Breast epithelium (tissue), 4 donors: Measurements from ENCODE around the gene CARS2. TPM values are rescaled to one million over a fixed set of nuclear protein-coding genes. Genes with fewer than 3 reads are reported as not detected.
"Not testable (repeated sequence)": the region's sequence is repeated elsewhere in the genome, so short reads cannot be mapped to it uniquely, and the experiment has no call there.

ENCODE experiments used
- DNase-seq, 2 donors: peaks; one replicate each; pipeline ENCODE4 v3.0.0-alpha.2; 2019; ENCODE audit warnings: low spot score in 2 of 2
- H3K27ac ChIP-seq, 2 donors: fragments of 200-600 bp; sonication (generic) in 1 of 2; one replicate each; pipeline ENCODE4 v1.5.1; 2016 to 2019; ENCODE audit warnings: mild to moderate bottlenecking in 1 of 2
- H3K27me3 ChIP-seq, 2 donors: fragments of 200-600 bp; sonication (generic) in 1 of 2; one replicate each; pipeline versions ENCODE4 v1.5.1 to v1.6.0; 2017 to 2019; ENCODE audit warnings: control low read depth in 1 of 2, mild to moderate bottlenecking in 1 of 2
- H3K36me3 ChIP-seq: fragments of 200-600 bp; one replicate; pipeline ENCODE4 v1.5.1; 2019
- H3K4me1 ChIP-seq, 2 donors: fragments of 200-600 bp; sonication (generic); one replicate each; pipeline ENCODE4 v1.5.1; 2016 to 2019; ENCODE audit warnings: control low read depth in 1 of 2
- H3K4me3 ChIP-seq, 3 donors: fragments of 200-600 bp; sonication (generic); 1 replicate in 2 of 3; 2 replicates in 1 of 3; pipeline ENCODE4 v1.5.1; 2016 to 2019; ENCODE audit warnings: mild to moderate bottlenecking in 3 of 3, moderate library complexity in 2 of 3
- H3K9me3 ChIP-seq, 2 donors: fragments of 200-600 bp; sonication (generic) in 1 of 2; one replicate each; pipeline ENCODE4 v1.5.1; 2016 to 2019; ENCODE audit warnings: control low read depth in 1 of 2
- CTCF ChIP-seq, 3 donors: fragments of 450-650 bp; IDR thresholded peaks; one replicate each; pipeline ENCODE4 v1.5.1; 2016 to 2017; ENCODE audit warnings: antibody characterized with exemption in 3 of 3, mild to moderate bottlenecking in 3 of 3, moderate library complexity in 3 of 3
- POLR2A ChIP-seq: fragments of 450-650 bp; IDR thresholded peaks from one replicate; pipeline ENCODE4 v1.6.1; 2016; ENCODE audit warnings: antibody characterized with exemption, mild to moderate bottlenecking, moderate library complexity
- POLR2AphosphoS5 ChIP-seq, 3 donors: sonication (generic); formaldehyde crosslinking; IDR thresholded peaks; one replicate each; pipeline ENCODE4 v1.6.1; 2017; ENCODE audit warnings: antibody characterized with exemption in 3 of 3
- intact Hi-C: fragments of 100-400 bp; cut with DNase I; formaldehyde crosslinking; loops from one replicate; pipeline ENCODE4 v1.15.1; 2023; ENCODE audit warnings: low total_unique reads
- total RNA-seq, 3 donors: library from RNA; depleted of rRNA; stranded (reverse); fragments of >200 nt; gene quantifications; one replicate each; pipeline ENCODE4 v1.1.0, GENCODE V29; 2016

Gene CARS2
- total RNA-seq, 3 donors from 2014 or later, result 59.8 to 79.8 (median 61.6) TPM

GRCh38 chr13:110676595-110677587, 29.0 kb downstream of the CARS2 start:
- Histone ChIP-seq H3K27ac (no peak overlapping the region), H3K9me3 (no peaks in the 10 kb centered on the region), H3K36me3 (no peaks in the 10 kb centered on the region), H3K4me1 (no peaks in the 10 kb centered on the region), H3K27me3 (no peaks in the 10 kb centered on the region), H3K4me3 (no peak overlapping the region)
- no peak for DNase-seq
- no peak for TF ChIP-seq POLR2A
- no peak for TF ChIP-seq POLR2AphosphoS5 (IDR thresholded peaks at IDR 0.05)
- no peak for TF ChIP-seq CTCF (IDR thresholded peaks at IDR 0.05)
- intact Hi-C loops, result no loop called here

- H3K27me3 ChIP-seq, H3K36me3 ChIP-seq, H3K4me1 ChIP-seq, H3K27ac ChIP-seq, DNase-seq, H3K9me3 ChIP-seq, H3K4me3 ChIP-seq, intact Hi-C loops: not testable (repeated sequence)
Observed at GRCh38 chr13:110669814-110670213, 36.1 kb downstream of the CARS2 start.

- Histone ChIP-seq H3K4me3 (no peak overlapping the region), H3K4me1 (no peaks in the 10 kb centered on the region), H3K9me3 (no peaks in the 10 kb centered on the region), H3K36me3 (no peaks in the 10 kb centered on the region), H3K27ac (no peak overlapping the region), H3K27me3 (no peaks in the 10 kb centered on the region)
- no peak for DNase-seq
- no peak for TF ChIP-seq CTCF (IDR thresholded peaks at IDR 0.05)
- no peak for TF ChIP-seq POLR2AphosphoS5 (IDR thresholded peaks at IDR 0.05)
- TF ChIP-seq POLR2A, result no peak
- intact Hi-C loops, result no loop called here
Observed at GRCh38 chr13:110669036-110669435, 36.9 kb downstream of the CARS2 start.

GRCh38 chr13:110666255-110666533, 39.7 kb downstream of the CARS2 start:
- TF ChIP-seq CTCF (IDR thresholded peaks at IDR 0.05), result no peak
- H3K4me1 ChIP-seq, result no peaks in the 10 kb centered on the region
- DNase-seq, result no peak
- no peaks in the 10 kb centered on the region for H3K27me3 ChIP-seq
- intact Hi-C loops, result no loop called here
- no peaks in the 10 kb centered on the region for H3K9me3 ChIP-seq
- no peak overlapping the region for H3K4me3 ChIP-seq
- H3K27ac ChIP-seq, result no peak overlapping the region
- no peaks in the 10 kb centered on the region for H3K36me3 ChIP-seq

- no peaks in the 10 kb centered on the region for H3K27me3 ChIP-seq
- H3K4me3 ChIP-seq, result no peak overlapping the region
- H3K27ac ChIP-seq, result no peak overlapping the region
- intact Hi-C loops, result no loop called here
- TF ChIP-seq CTCF (IDR thresholded peaks at IDR 0.05) (no peak), POLR2A (no peak), POLR2AphosphoS5 (IDR thresholded peaks at IDR 0.05) (no peak)
- no peak for DNase-seq
- no peaks in the 10 kb centered on the region for H3K9me3 ChIP-seq
- H3K36me3 ChIP-seq, result no peaks in the 10 kb centered on the region
- H3K4me1 ChIP-seq, result no peaks in the 10 kb centered on the region
Observed at GRCh38 chr13:110665491-110666254, 40.2 kb downstream of the CARS2 start.
